ENCODE results near the gene SLC2A10.

- TF ChIP-seq CTCF (IDR thresholded peaks at IDR 0.05) (no peak), POLR2AphosphoS5 (IDR thresholded peaks at IDR 0.05) (no peak), EP300 (IDR thresholded peaks at IDR 0.05) (no peak), POLR2A (IDR thresholded peaks at IDR 0.05) (no peak)
Observed at GRCh38 chr20:46775806-46776205, 66.4 kb downstream of the SLC2A10 start.
